ENCODE measurements around the gene GLT6D1. TPM values are rescaled to one million over a fixed set of nuclear protein-coding genes. Genes with fewer than 3 reads are reported as not detected.
"Not testable (repeated sequence)": the region's sequence is repeated elsewhere in the genome, so short reads cannot be mapped to it uniquely, and the experiment has no call there.

GLT6D1 gene
- total RNA-seq, 1 donor from 2014 or later, result not detected

DNA sequence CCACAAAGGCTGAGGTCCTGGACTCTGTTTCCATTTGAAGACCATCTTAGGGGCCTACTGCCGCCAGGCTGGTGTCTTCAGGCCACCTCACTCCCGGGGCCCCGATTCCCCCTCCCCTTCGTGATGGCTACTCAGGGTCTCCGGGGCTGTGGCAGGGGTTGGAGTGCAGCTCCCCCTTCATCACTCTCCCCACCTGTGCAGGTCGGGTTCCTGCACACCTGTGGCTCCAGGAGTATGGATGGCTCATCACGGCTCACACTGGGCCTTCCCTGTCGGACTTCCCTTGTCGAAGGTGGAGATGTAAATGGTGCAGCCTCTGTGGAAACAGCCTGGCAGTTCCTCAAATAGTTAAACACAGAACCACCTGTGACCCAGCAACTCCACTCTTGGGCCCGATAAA, 35.6 kb upstream of the GLT6D1 start:
- no peaks in the 10 kb centered on the region for H3K4me1 ChIP-seq
- H3K27me3 ChIP-seq (ENCODE audit: low read depth), result peaks cover 27% of the 10 kb centered on the region
- H3K27ac ChIP-seq (replicated peaks), result no peak overlapping the region
- intact Hi-C loops (cut with micrococcal nuclease), result no loop called here
- H3K36me3 ChIP-seq, result no peaks in the 10 kb centered on the region
- H3K4me3 ChIP-seq, result no peak overlapping the region
- TF ChIP-seq, protein P1, sequence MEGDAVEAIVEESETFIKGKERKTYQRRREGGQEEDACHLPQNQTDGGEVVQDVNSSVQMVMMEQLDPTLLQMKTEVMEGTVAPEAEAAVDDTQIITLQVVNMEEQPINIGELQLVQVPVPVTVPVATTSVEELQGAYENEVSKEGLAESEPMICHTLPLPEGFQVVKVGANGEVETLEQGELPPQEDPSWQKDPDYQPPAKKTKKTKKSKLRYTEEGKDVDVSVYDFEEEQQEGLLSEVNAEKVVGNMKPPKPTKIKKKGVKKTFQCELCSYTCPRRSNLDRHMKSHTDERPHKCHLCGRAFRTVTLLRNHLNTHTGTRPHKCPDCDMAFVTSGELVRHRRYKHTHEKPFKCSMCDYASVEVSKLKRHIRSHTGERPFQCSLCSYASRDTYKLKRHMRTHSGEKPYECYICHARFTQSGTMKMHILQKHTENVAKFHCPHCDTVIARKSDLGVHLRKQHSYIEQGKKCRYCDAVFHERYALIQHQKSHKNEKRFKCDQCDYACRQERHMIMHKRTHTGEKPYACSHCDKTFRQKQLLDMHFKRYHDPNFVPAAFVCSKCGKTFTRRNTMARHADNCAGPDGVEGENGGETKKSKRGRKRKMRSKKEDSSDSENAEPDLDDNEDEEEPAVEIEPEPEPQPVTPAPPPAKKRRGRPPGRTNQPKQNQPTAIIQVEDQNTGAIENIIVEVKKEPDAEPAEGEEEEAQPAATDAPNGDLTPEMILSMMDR (IDR thresholded peaks at IDR 0.05; ENCODE audit: borderline replicate concordance), result no peak
- H3K9me3 ChIP-seq (replicated peaks), result no peaks in the 10 kb centered on the region
- DNase-seq, result no peak

DNA sequence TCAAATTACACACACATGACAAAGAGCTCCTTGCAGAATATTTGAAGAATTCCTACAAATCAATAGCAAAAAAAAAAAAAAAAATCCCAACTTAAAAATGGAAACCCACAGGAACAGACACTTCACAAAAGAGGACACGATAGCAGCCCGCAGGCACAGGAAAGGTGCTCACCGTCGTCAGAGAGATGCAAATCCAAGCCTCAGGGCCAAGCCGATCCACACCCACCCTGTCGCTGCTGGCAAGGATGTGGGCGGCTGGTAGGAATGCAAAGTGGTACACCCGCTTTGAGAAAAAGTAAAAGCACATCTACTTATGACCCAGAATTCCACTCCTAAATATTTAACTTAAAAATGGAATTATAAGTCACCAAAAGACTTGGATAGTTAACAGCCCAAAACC, 34.6 kb upstream of the GLT6D1 start:
- Histone ChIP-seq H3K4me1 (no peaks in the 10 kb centered on the region), H3K36me3 (no peaks in the 10 kb centered on the region), H3K27me3 (ENCODE audit: low read depth) (peaks cover 38% of the 10 kb centered on the region), H3K4me3 (no peak overlapping the region), H3K9me3 (replicated peaks) (no peaks in the 10 kb centered on the region), H3K27ac (replicated peaks) (no peak overlapping the region)
- DNase-seq, result no peak
- intact Hi-C loops (cut with micrococcal nuclease), result no loop called here
- TF ChIP-seq, protein P1 (IDR thresholded peaks at IDR 0.05; ENCODE audit: borderline replicate concordance), result no peak

DNA sequence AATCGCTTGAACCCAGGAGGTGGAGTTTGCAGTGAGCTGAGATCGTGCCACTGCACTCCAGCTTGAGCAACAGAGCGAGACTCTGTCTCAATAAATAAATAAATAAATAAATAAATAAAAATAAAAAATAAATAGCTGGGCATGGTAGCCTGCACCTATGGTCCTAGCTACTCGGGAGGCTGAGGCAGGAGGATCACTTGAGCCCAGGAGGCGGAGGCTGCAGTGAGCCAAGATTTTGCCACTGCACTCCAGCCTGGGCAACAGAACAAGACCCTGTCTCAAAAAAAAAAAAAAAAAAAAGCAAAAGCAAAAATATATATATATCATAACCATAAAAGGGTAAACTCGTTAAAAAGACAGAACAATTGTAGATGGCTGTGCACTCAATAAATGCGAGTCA, 33.4 kb upstream of the GLT6D1 start:
- H3K4me3 ChIP-seq; intact Hi-C loops (cut with micrococcal nuclease); H3K36me3 ChIP-seq; H3K4me1 ChIP-seq; DNase-seq; H3K27ac ChIP-seq (replicated peaks); H3K9me3 ChIP-seq (replicated peaks): not testable (repeated sequence)
- peaks cover 47% of the 10 kb centered on the region for H3K27me3 ChIP-seq (ENCODE audit: low read depth)

DNA sequence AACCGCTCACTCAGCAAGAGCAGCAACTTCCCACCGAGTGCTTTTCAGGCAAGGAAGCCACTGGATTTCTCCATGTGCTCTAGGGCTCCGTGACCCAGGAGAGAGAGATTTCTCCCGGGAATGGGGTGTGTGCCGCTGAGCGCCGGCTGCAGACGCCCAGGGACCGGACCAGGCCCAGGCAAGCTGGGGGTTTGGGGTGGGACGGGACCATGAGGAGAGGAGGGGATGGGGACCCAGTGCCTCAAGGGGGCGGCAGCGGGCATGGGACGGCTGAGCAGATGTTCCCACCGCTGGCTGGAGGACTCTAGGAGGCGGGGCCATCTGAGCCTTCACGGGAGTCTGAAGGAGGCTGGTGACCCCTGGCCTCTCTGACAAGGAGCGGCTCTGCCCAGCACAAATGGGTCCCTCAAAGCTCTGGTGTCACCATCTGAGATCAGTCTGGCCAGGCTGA, 32.3 kb upstream of the GLT6D1 start:
- no peaks in the 10 kb centered on the region for H3K36me3 ChIP-seq
- TF ChIP-seq, protein P1 (IDR thresholded peaks at IDR 0.05; ENCODE audit: borderline replicate concordance), result no peak
- no peaks in the 10 kb centered on the region for H3K4me1 ChIP-seq
- no peaks in the 10 kb centered on the region for H3K9me3 ChIP-seq (replicated peaks)
- H3K27ac ChIP-seq (replicated peaks), result no peak overlapping the region
- H3K27me3 ChIP-seq (ENCODE audit: low read depth), result peaks cover 58% of the 10 kb centered on the region
- H3K4me3 ChIP-seq, result no peak overlapping the region
- intact Hi-C loops (cut with micrococcal nuclease), result no loop called here
- DNase-seq, result no peak

DNA sequence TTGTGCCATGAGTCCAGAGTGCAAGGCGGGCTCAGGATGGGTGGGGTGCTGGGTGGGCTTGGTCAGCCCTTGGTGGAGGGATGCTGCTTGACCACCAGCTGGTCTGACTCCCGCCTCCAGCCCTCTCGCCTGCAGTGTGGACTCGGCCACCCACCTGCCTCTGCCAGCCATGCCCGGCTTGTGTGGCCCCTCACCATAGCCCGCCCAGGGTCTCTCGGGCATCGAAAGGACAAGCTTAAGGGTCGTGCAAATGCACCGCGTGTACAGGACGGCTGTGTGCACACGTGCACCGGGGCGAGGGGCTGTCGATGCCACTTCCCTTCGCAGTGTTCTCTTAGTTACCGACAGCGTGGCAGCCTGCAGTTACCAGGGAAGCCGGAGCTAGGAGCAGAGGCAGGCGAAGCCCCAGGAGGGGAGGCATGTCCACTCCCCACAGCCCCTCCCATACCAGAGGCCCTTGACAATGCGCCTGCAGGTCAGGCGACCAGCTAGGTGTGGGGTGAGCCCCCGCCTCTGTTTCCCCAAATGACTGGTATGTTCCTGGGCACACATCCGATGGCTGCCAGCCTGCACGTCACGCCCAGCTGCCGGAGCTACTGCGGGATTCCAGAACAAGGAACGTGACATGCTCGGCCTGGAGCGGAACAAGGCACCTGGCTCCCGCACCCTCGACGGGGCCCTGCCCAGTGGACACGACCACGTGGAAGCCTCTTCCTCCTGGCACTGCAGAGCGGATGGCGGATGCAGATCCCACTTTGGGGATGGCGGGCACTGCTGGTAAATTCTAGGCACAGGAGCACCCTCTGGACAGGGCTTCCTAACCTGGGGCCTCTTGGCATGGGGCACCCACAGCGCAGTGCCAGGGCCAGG, 31.6 kb upstream of the GLT6D1 start:
- H3K4me1 ChIP-seq, result no peaks in the 10 kb centered on the region
- TF ChIP-seq, protein P1 (IDR thresholded peaks at IDR 0.05; ENCODE audit: borderline replicate concordance), result no peak
- no peak overlapping the region for H3K27ac ChIP-seq (replicated peaks)
- intact Hi-C loops (cut with micrococcal nuclease), result no loop called here
- H3K9me3 ChIP-seq (replicated peaks), result no peaks in the 10 kb centered on the region
- H3K4me3 ChIP-seq, result no peak overlapping the region
- DNase-seq, result no peak
- peaks cover 63% of the 10 kb centered on the region for H3K27me3 ChIP-seq (ENCODE audit: low read depth)
- no peaks in the 10 kb centered on the region for H3K36me3 ChIP-seq

DNA sequence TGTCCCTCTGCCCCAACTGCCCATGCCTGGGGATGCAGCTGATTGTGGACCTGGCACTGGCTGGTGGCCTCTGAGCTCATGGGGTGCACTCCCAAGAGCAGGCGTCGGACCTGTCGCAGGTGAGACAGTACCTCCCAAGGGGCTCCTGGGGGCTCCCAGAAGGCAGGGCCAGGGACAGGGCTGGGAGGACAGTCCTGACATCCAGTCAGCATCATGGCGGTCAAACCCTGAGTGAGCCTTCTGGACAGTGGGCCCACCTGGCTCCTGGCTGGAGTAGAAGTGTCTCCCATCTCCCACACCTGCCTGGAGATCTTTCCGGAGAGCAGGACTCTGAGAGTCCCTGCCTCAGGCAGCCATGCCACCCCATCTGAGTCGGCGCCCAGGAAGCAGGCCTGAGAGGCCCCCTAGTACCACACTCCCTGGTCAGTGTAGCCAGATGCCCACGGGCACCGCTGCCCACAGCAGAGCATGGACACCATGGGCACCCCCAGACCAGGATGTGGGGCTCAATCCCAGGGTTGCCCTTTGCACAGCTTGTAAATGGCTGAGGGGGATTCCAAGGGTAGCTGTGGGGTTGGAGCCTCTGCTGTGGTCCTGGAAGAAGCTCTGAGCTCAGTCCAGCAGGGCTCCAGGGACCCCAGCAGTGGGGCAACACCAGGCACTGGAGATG, 30.4 kb upstream of the GLT6D1 start:
- no peak overlapping the region for H3K27ac ChIP-seq (replicated peaks)
- DNase-seq, result no peak
- H3K4me1 ChIP-seq, result no peaks in the 10 kb centered on the region
- H3K36me3 ChIP-seq, result no peaks in the 10 kb centered on the region
- TF ChIP-seq, protein P1 (IDR thresholded peaks at IDR 0.05; ENCODE audit: borderline replicate concordance), result no peak
- no peak overlapping the region for H3K4me3 ChIP-seq
- H3K9me3 ChIP-seq (replicated peaks), result no peaks in the 10 kb centered on the region
- intact Hi-C loops (cut with micrococcal nuclease), result no loop called here
- peaks cover 75% of the 10 kb centered on the region for H3K27me3 ChIP-seq (ENCODE audit: low read depth)

DNA sequence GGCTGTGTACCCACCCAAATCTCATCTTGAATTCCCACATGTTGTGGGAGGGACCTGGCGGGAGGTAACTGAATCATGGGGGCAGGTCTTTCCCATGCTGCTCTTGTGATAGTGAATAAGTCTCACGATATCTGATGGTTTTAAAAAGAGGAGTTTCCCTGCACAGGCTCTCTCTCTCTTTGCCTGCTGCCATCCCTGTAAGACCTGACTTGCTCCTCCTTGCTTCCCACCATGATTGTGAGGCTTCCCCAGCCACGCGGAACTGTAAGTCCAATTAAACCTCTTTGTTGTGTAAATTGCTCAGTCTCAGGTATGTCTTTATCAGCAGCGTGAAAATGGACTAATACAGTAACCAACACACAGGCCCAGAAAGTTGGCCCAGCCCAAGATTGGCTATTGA, 29.7 kb upstream of the GLT6D1 start:
- H3K9me3 ChIP-seq (replicated peaks); H3K27ac ChIP-seq (replicated peaks); H3K36me3 ChIP-seq; H3K4me1 ChIP-seq; DNase-seq; H3K4me3 ChIP-seq; intact Hi-C loops (cut with micrococcal nuclease): not testable (repeated sequence)
- H3K27me3 ChIP-seq (ENCODE audit: low read depth), result peaks cover 83% of the 10 kb centered on the region

Data from left ventricle myocardium inferior (tissue), 1 donor.